Parietal lobe (tissue), 1 donor: ENCODE measurements around the gene MOSMO. TPM values are rescaled to one million over a fixed set of nuclear protein-coding genes. Genes with fewer than 3 reads are reported as not detected.

Source experiments
- total RNA-seq: library from RNA; depleted of rRNA; stranded (reverse); fragments of >200 nt; gene quantifications from one replicate; pipeline ENCODE4 v1.2.3, GENCODE V29; 2014

The MOSMO gene
- 47.9 TPM for total RNA-seq

GRCh38 chr16:22007509-22008214, at the start of gene MOSMO:
Gene MOSMO (plus strand): TSS chr16:22008111. CDS start chr16:22008302, 191 bp downstream.

GRCh38 chr16:22092143-22092933, 84.4 kb downstream of the MOSMO start, which contains the start of gene VWA3A:
Gene VWA3A (plus strand): TSS chr16:22092541. CDS start chr16:22092638, 97 bp downstream.

Other genes with a start within 250 kb of the MOSMO start
- gene NPIPB4, start 150.4 kb upstream of the MOSMO start, total RNA-seq, result 207 TPM
- gene UQCRC2, start 54.8 kb upstream of the MOSMO start, total RNA-seq, result 266 TPM
- not detected for gene PDZD9, start 7.0 kb upstream of the MOSMO start, total RNA-seq
- gene VWA3A, start 84.4 kb downstream of the MOSMO start, total RNA-seq, result 3.4 TPM
- not detected for gene SDR42E2, start 154.4 kb downstream of the MOSMO start, total RNA-seq
- gene EEF2K, start 198.2 kb downstream of the MOSMO start, total RNA-seq, result 17.2 TPM